ENCODE measurements around the gene FANCG. TPM values are rescaled to one million over a fixed set of nuclear protein-coding genes. Genes with fewer than 3 reads are reported as not detected.

FANCG gene
- total RNA-seq, 1 donor: 32.2 TPM

DNA sequence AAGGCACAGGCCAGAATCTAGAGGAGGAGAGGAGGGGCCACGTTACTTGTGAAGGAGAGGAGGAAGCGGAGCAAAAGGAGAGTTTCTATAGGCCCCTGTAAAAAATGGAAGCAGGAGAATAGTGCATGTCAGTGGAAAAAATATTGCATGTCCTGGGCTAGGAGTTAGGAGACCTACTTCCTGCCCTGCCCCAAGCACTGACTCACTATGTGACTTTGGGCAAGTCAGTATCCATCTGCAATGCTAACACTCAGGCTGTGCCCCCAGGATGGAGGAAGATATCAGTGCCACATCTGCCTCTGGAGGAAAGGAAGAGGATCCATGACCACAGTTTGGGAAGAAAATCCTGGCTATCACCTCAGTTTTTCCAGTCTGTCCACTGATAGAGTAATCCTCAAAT lies 9.7 kb upstream of the FANCG start:
- DNase-seq (ENCODE audit: low read depth): no peak
- no peak overlapping the region for H3K4me3 ChIP-seq (ENCODE audit: low read depth, low read length)
- TF ChIP-seq CTCF (IDR thresholded peaks at IDR 0.05; ENCODE audit: insufficient read depth, low read length): no peak

- DNase-seq (ENCODE audit: low read depth): no peak
- no peak for TF ChIP-seq CTCF (IDR thresholded peaks at IDR 0.05; ENCODE audit: insufficient read depth, low read length)
- no peak overlapping the region for H3K4me3 ChIP-seq (ENCODE audit: low read depth, low read length)
Observed at GRCh38 chr9:35085078-35085477, 5.3 kb upstream of the FANCG start.

GRCh38 chr9:35079041-35079425 lies 709 bp downstream of the FANCG start:
- H3K4me3 ChIP-seq (ENCODE audit: low read depth, low read length): peak overlapping the region; percentile 84
- no peak for DNase-seq (ENCODE audit: low read depth)
- TF ChIP-seq CTCF (IDR thresholded peaks at IDR 0.05; ENCODE audit: insufficient read depth, low read length): no peak

- H3K4me3 ChIP-seq (ENCODE audit: low read depth, low read length): peak overlapping the region; percentile 84
- no peak for TF ChIP-seq CTCF (IDR thresholded peaks at IDR 0.05; ENCODE audit: insufficient read depth, low read length)
- DNase-seq (ENCODE audit: low read depth): no peak
Observed at GRCh38 chr9:35078066-35078465, 1.7 kb downstream of the FANCG start.

DNA sequence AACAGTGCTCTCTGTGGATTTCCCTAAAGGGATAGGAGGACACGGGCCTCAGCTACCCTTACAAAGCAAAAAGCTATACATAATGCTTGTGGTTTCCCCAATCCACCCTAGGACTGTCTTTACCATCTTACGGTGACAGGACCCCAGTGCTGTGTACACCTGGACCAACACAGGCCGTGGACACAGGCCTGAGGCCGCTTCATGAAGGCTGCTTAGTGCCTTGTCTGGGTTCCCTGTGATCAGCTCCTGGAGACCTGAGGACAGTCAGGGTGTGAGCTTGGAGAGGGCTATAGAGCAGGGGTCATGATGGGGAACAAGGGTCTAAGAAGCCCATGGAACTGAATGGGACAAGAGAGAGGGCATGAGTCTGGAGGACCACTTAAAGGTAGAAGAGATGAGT lies 2.9 kb downstream of the FANCG start:
- DNase-seq (ENCODE audit: low read depth): no peak
- H3K4me3 ChIP-seq (ENCODE audit: low read depth, low read length): no peak overlapping the region
- TF ChIP-seq CTCF (IDR thresholded peaks at IDR 0.05; ENCODE audit: insufficient read depth, low read length): no peak

- TF ChIP-seq CTCF (IDR thresholded peaks at IDR 0.05; ENCODE audit: insufficient read depth, low read length): no peak
- DNase-seq (ENCODE audit: low read depth): no peak
- no peak overlapping the region for H3K4me3 ChIP-seq (ENCODE audit: low read depth, low read length)
Observed at GRCh38 chr9:35075358-35075757, 4.4 kb downstream of the FANCG start.

DNA sequence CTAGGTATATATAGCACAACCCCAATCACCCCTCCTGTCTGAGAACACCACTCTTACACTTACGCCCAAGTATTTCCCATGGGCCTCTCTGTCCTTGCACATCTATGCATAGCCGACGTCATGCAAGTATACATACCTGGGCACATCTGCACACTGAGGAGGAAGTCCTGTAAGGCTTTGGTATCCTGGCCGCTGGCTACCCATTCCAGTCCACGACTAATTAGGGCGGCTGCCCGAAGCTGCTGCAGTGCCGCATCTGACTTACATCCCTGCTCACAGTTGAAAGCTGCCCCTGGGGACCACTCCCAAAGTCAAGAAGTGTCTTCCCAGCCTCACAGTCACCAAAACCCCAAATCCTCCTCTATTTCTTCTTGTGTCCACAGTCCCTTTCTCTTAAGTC lies 5.0 kb downstream of the FANCG start:
- no peak for TF ChIP-seq CTCF (IDR thresholded peaks at IDR 0.05; ENCODE audit: insufficient read depth, low read length)
- no peak for DNase-seq (ENCODE audit: low read depth)
- no peak overlapping the region for H3K4me3 ChIP-seq (ENCODE audit: low read depth, low read length)

All from fibroblast of the aortic adventitia (primary cell).